T-helper 2 cell (primary cell): Measurements from ENCODE around the gene STK24.
"Not testable (repeated sequence)": the region's sequence is repeated elsewhere in the genome, so short reads cannot be mapped to it uniquely, and the experiment has no call there.

Experiments used
- DNase-seq, 5 experiments: peaks; one replicate each; pipeline versions ENCODE4 v3.0.0 to v3.0.0-alpha.2; 2012 to 2022

Gene STK24

DNA sequence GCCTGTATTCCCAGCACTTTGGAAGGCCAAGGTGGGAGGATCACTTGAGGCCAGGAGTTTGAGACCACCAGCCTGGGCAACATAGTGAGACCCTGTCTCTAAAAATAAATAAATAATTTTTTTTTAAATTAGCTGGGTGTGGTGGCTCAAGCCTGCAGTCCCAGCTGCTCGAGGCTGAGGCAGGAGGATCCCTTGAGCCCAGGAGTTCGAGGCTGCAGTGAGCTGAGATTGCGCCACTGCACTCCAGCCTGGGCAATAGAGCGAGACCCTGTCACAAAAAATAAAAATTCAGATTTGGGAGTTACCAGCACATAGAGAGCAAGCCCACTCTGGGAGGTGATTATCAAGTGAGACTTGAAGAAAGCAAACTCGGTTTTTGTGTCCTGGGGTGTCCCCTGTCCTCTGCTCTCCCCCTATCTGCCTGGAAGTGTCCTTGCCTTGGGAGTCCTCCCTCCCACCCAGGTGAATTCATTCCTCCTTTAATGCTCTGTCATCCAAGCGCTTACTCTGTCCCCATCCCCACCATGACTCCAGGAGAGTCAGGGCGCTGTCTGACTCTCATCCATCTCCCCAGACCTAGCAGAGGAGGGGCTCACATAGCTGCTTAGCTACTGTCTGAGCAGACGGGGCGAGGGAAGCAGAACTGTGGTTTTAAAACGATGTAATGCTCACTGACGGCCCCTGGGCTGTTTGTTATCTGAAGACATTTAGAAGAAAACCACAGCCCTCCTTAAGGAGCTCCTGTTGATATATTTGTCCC lies 146.8 kb downstream of the STK24 start:
- DNase-seq = no peak

DNA sequence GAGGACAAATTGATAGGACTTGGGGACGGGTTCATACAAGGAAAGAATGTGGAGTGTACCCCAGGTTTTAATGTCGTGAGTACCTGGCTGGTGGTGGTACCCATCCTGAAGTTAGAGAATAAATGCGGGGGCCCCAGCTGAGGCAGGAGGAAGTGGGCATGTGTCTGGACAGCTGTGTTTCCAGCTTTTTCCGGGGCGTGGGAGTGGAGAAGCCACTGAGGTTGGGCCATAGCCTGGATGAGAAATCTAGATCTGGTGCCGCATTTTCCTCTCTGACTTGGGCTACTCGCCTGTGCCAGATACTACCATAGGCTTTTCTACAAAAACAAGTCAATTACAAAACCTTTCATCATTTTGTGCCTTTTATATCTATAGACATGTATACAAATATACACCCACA lies 147.4 kb downstream of the STK24 start:
- DNase-seq = no peak

DNA sequence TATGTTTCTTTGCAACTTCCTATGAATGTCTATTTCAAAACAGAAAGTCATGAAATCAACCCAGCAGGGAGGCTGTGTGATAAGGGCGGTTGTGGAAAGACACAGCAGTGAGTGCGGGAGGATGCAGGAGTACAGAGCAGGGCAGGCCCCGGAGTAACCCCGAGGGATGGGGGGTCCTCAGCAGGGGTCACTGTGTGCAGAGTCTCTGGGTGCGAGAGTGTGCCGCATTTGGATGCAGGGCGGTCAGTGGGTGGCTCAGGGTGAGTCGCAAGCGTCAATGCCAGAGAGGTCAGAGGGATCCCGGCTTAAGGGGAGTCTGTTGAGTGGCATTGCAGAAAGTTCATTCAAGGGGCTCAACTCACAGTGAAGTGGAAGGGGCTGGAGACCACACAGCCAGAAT lies 147.8 kb downstream of the STK24 start:
- no peak for DNase-seq

GRCh38 chr13:98428256-98428966 lies 148.5 kb downstream of the STK24 start:
- no peak for DNase-seq

DNA sequence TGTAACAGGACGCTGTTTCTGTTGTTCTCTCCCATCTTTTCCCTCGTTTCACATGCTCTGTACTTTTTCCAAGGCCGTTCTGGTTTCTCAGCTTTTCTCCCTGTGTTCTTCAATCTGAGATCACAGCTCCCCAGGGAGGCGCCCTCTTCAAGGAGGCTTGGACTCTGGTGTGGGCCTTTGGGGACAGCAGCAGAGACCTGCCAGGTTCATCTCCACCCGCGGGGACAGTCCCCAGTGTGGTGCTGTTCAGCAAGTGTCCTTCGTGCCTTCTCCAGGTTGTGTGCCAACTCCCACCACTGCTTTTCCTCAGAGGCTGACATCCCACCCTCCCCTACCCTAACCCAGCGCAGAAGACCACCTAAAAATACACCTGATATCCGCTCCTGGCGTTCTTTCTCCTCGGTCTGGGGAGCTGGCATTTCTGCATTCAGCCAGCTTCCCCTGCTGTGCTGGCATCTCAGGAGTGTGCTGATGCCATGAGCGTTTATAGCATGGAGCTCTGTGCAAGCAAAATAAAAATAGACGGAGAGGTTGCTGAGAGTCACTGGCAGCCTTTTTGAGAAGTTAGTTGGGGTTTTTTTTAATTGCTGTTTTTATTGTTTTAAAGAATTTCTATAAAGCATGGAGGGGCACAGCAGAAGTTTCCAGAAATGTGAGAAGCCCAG lies 149.4 kb downstream of the STK24 start:
- DNase-seq = no peak

DNA sequence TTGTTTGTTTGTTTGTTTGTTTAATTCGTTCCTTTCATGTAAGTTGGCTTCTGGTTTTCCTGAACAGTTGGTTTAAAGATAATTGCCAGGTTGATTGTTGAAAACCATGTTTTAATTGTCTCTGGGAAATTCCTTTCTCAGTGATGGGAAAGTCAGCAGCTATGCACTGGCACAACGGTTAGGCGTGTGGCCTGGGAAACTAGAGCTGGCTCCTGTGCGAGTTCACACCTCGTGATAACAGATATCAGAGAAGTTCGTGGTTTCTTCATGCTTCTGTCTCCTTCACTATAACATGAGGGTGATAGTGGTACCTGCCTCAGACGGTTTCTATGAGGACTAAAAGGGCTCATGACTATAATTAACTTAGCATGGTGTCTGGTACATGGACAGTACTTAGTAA lies 153.5 kb downstream of the STK24 start:
- no peak for DNase-seq

GRCh38 chr13:98422046-98422445 lies 154.9 kb downstream of the STK24 start:
- DNase-seq = no peak

DNA sequence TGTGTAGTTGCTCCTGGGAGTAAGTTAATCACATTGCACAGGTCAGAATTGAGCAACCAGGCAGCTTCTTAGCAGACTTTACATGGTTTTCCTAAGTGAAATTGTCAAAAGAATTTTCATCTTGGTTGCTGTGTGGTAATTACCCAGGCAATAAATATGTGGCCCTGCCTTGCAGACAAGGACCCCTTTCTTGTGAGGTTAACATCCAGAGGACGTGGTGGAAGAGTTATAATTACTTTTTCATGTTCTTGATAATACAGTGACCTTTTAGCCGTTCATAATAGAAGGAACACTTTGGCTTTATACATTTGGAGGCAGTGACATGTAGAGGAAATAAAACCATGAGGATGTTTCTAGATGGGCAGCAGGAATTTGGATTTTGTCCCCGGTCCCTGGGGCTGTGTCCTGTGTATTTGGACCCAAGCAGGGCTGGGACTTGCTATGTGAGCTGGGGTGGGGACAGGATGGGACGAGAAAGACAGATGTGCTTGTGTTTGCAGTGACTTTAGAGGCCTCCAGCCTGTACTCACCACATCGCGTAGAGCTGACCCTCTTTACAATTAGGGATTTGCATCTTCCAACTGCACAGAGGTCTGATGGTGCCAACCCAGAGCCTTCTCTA lies 156.2 kb downstream of the STK24 start:
- no peak for DNase-seq

- no peak for DNase-seq
Measured at GRCh38 chr13:98419786-98420553, 156.9 kb downstream of the STK24 start.

DNA sequence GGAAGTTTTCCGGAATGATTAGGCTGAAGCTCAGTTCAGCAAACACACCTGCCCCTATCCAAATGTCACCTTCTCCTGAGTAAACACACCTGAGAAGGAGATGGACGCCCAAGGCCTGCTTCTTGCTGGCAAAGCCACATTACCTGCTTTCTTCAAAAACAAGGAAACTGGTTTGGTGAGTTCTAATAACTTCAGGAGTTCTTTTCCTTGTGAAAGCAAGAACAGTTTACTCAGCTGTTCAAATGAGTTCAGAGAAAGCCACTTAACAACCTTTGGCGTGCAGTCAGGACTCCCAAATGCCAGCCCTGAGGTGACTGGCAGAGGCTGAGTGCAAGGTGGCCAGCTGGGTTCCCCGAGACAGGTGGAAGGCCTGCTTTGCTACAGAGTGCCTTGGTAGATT lies 160.5 kb downstream of the STK24 start:
- no peak for DNase-seq

DNA sequence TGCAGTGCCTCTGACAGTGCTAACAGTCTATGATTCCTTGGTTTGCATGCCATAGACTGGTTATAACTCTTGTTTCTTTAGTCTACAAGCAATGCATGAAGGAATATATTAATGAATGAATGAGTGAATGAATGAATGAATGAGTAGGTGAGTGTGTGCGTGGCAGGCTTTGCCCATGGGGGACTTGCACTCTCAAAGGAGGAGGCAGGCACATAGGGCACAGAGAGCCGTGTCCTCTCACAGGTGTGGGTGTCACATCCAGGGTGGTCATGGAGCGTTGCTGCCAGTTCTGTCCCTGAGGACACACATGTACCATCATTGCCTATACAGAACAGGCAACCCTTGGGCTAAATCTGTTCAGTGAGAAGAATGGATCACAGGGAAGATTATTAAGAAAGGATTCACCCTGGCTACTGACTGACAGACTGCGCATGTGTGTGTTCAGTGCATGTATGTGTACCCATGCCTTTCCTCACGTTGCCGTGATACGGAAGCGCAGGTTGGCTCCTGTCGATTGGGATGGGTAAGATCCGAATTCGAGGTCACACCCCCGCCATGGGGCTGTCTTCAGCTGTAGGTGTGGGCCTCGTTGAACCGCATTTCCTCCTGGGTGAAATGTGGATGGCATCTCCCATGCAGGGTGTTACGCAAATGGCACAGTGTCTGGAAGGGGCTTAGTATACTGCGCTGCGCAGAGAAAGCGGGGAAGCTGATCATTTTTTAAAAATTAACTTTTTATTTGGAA lies 161.4 kb downstream of the STK24 start:
- DNase-seq = no peak

DNA sequence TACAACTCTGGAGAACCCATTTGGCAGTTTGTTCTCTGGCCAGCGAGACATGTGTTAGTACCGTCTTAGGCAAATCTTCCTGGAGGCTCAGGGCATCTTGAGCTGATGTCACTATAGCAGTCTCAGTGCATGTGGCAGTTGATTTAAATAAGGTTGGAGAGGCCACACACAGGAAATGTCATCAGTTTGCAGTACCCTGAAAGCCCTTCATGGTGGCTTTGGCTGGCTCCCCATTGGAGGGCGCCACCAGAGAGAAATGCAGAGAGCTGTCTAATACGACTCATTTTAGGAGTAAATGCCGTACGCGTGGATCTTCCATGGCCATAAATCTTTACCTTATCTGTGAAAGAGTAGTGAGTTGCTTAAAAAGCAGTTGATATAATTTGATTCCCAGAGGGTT lies 163.1 kb downstream of the STK24 start:
- no peak for DNase-seq

GRCh38 chr13:98413278-98413677 lies 163.6 kb downstream of the STK24 start:
- DNase-seq = not testable (repeated sequence)

- no peak for DNase-seq
Measured at GRCh38 chr13:98411617-98412265, 165.2 kb downstream of the STK24 start.

GRCh38 chr13:98411013-98411412 lies 165.9 kb downstream of the STK24 start:
- no peak for DNase-seq

DNA sequence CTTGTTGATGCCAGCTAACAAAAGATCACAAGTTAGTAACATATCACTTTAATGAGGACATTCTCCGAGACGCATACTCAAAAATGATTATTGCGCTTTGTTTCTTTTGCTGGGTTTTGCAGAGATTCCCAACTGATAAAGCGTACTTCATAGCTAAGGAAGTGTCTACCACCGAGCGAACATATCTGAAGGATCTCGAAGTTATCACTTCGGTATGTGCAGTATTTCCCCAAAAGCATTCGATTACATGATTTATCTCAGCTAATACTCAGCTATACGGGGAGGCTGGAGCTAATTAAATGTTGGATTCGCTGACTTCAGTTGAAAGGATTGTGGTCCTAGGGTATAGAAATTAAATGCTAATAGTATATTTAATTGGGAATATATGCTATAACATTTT lies 166.3 kb downstream of the STK24 start:
- DNase-seq = no peak

GRCh38 chr13:98409281-98409680 lies 167.6 kb downstream of the STK24 start:
- no peak for DNase-seq

GRCh38 chr13:98407575-98407974 lies 169.3 kb downstream of the STK24 start:
- no peak for DNase-seq

DNA sequence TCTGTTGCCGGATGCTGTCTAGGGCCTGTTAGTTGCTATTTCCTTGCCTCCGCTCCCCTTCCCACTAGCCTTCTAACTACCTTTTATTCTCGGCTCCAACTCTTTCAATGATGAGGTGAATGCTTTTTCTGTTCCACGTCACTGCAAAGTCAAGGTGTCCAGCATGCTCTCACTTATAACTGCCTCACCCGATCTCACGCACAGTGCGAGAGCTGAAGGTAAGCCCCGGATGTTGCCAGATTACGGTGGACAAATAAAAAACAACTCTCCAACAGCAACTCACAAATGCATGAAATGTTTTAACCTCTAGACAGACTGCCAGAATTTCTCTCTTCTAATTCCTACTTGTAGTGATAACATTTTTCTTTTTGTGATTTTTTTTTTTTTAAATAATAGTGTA lies 169.9 kb downstream of the STK24 start:
- no peak for DNase-seq

DNA sequence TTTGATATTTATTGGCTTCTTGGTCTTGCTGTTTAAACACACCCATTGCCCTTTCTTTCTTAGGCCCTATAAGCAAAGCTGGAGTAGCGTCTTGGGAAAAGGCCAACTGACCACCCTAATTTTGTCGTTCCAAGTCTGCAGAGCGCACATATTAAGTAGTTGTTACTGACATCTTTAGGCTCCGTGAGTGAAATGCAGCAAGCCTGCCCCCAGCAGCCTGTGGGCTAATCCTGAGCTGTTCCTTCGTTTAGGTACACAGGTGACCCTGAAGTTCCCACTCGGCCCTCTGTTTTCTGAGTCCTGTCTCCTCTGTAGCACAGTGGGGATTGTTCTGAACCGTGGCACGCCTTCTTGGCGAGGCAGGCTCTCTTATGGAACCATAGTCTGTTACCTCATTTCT lies 170.5 kb downstream of the STK24 start:
- DNase-seq = no peak

DNA sequence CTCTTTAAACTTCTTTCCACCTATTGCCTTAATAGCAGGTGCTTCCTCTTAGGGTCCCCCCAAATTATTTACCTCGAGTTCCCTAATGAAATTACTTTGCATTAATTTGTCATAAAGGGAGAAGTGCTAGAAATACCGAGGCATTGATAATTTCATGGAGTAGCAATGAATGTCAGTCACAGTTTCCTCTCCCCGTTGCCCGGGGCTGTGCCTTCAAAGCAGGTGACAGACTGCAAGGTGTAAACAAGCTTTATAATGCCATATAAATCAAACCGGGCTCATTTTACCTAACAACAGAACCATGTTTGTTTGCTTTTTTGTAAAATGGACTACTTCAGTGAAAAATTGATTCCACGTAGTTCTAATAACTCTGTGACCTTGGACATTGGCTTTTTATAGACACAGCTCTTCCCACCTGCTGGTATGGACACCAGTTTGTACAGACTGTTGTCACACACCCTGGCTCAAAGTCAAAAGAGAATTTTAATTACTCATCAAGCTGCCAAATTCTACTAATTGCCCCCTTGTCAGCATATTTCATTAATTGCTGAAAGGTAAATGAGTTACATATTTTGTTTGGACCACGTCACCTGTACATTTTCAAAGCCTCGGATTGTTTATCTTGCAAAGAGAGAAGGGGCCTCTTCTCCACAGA lies 171.1 kb downstream of the STK24 start:
- no peak for DNase-seq
